HG03565 (cell line): Measurements from ENCODE around the gene DBF4.
A peak's percentile ranks its signal among the peaks of the same experiment; 100 is the strongest.
"Not testable (repeated sequence)": the region's sequence is repeated elsewhere in the genome, so short reads cannot be mapped to it uniquely, and the experiment has no call there.

ENCODE experiments used
- ATAC-seq: cut with Tn5 transposase; IDR thresholded peaks from one replicate; pipeline ENCODE4 v1.9.1; 2021; ENCODE audit warnings: mild to moderate bottlenecking, moderate library complexity; ENCODE audit not compliant: unreplicated experiment

The DBF4 gene, protein sequence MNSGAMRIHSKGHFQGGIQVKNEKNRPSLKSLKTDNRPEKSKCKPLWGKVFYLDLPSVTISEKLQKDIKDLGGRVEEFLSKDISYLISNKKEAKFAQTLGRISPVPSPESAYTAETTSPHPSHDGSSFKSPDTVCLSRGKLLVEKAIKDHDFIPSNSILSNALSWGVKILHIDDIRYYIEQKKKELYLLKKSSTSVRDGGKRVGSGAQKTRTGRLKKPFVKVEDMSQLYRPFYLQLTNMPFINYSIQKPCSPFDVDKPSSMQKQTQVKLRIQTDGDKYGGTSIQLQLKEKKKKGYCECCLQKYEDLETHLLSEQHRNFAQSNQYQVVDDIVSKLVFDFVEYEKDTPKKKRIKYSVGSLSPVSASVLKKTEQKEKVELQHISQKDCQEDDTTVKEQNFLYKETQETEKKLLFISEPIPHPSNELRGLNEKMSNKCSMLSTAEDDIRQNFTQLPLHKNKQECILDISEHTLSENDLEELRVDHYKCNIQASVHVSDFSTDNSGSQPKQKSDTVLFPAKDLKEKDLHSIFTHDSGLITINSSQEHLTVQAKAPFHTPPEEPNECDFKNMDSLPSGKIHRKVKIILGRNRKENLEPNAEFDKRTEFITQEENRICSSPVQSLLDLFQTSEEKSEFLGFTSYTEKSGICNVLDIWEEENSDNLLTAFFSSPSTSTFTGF

DNA sequence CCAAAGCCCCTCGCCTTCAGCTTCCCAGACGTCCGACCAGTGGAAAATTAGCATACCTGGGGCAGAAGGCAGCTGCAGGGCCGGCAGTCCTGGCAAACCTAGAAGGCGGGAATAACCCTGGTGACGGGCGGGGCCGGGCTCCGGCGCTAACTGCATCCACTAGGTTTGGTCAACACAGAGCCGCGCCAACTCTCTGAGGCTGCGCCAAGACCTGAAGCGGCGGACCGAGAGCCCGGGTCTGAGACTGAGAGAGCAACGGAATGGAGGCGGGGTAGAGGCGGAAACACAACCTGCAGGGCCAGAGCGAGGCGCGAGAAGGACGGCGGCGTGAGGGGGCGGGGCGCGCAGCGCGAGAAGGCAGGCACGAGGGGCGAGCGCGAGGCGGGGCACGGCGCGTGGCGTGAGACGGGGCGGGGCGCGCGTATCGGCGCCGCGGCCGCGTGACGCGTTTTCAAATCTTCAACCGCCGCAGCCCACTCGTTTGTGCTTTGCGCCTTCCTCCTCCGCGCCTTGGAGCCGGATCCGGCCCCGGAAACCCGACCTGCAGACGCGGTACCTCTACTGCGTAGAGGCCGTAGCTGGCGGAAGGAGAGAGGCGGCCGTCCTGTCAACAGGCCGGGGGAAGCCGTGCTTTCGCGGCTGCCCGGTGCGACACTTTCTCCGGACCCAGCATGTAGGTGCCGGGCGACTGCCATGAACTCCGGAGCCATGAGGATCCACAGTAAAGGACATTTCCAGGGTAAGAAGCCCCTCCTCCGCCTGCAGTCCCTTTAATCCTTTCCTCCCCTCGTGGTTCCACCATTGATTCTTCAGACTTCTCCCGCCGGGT lies at the start of gene DBF4, which contains the start of gene SLC25A40:
Gene DBF4, plus strand, starts transcription at position 454 of the 829 bp plus-strand sequence. Its CDS starts 240 bp downstream, at position 694.
Gene SLC25A40, minus strand, starts transcription at position 321 of the 829 bp plus-strand sequence. CDS start 17,633 bp downstream, outside the sequence.
- ATAC-seq, result peak; percentile 80

DNA sequence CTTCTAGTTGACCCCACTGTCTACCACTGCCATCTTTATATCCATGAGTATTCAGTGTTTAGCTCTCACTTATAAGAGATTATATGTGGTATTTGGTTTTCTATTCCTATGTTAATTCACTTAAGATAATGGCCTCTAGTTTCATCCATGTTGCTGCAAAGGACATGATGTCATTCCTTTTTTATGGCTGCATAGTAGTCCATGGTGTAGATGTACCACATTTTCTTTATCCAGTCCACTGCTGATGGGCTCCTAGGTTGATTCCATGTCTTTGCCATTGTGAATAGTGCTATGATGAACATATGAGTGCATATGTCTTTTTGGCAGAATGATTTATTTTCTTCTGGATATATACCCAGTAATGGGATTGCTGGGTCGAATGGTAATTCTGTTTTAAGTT lies 47.9 kb upstream of the DBF4 start:
- not testable (repeated sequence) for ATAC-seq

DNA sequence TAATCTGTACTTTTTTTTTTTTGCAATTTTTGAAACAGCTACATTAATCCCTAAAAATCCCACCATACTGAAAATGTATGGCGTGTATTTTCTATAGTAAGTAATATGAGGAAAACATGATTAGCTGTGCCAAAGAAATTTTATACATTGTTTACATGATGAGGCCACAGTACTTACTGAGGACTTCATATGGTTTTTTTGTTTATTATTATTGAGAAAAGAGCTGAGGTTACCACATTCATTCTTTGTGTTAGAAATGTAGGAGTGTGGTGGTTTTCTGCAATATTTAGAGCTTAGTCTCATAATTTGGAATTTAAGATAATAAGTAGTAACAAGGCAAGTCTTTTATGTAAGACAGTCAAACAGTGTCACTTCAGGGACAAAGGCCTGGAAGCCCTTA lies 45.2 kb upstream of the DBF4 start:
- no peak for ATAC-seq

DNA sequence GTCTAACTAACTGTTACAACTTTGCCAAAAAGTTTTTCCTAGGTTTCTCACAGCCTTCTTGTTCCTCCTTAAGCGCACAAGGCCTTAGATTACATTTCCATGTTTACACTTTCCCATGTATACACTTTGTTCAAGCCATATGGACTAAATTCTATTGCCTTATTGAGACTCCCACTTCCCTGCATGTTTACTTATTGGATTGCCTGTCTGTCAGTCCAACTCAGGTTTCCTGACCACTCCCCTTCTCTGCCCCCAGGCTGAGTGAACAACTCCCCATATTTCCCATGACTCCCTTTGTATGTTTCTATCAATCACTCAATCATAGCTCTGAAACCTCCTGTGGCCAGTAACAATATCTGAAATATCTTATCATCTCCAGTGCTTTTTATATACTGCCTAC lies 43.2 kb upstream of the DBF4 start:
- ATAC-seq, result no peak

DNA sequence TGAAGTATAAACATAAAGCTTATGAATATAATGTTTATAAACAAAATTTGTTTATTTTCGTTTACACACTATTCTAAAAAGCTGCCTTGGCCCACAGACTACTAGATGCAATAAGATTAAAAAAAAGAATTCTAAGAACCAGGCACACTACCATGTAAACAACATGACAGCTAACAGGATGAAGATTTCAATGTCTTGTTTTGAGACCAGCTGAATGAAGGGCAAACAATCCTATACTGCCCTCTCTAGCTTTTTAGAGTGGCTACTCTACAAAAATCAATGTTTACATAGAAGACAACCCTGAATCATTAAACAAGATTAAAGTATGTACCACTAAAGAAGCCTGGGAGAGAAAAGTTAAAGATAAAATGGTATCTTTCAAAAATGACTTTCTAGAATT lies 38.7 kb upstream of the DBF4 start:
- no peak for ATAC-seq

DNA sequence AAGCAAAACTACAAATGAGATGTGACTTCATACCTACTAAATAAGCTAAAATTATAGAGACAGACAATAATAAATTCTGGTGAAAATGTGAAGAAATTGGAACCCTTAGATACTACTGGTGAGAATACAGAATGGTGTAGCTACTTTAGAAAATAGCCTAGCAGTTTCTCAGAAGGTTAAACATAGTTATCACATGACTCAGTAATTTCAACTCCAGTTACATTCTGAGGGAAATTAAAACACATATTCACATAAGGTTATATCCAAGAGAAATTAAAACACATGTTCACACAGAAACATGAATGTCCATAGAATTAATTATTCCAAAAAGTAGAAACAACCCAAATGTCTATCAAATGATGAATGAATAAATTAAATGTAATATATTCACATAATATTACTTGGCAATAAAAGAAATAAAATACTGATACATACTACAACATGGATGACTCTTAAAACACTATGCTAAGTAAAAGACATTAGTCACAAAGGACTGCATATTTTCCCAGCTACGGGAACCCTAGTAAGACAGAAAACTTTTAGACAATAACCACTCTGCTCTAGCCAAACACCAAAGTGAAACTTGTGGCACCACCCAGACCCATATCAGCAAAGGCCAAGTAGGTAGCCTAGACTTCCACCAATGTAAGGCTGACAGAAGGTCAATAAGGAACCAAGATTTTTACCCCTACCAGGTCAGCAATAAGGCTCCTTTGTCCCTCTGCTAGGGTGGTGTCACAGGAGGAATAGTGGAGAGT lies 25.3 kb upstream of the DBF4 start:
- ATAC-seq, result no peak

DNA sequence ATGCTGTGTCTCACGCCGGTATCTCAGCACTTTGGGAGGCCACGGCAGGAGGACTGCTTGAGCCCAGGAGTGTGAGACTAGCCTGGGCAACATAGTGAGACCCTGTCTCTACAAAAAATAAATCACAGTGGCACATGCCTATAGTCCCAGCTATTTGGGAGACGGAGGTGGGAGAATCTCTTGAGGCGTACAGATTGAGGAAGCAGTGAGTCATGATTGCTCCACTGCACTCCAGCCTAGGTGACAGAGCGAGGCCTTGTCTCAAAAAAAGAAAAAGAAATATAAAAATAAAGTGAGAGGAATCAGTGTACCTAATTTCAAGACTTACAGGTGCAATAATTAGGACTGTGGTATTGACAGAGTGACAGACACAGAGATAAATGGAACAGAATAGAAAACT lies 24.0 kb upstream of the DBF4 start:
- no peak for ATAC-seq

DNA sequence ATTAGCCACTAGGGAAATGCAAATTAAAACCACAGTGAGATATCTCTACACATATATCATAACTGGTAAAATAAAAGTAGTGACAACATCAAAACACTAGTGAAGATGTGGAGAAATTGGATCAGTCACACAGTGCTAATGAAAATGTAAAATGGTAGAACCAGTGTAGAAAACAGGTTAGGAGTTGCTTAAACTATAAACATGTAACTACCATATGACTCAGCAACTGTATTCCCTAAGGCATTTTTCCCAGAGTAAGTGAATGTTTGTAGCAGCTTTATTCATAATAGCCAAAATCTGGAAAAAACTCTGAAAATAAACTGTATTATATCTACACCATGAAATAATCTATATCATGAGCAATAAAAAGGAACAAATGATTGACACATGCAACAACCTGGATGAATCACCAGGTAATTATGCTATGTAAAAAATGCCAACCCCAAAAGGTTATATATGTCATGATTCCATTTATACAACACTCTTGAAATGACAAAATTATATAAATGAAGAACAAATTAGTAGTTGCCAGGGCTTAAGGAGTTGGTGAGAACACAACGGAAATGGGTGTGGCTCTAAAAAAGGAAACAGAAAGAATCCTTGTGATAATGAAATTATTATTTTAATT lies 22.9 kb upstream of the DBF4 start:
- no peak for ATAC-seq

DNA sequence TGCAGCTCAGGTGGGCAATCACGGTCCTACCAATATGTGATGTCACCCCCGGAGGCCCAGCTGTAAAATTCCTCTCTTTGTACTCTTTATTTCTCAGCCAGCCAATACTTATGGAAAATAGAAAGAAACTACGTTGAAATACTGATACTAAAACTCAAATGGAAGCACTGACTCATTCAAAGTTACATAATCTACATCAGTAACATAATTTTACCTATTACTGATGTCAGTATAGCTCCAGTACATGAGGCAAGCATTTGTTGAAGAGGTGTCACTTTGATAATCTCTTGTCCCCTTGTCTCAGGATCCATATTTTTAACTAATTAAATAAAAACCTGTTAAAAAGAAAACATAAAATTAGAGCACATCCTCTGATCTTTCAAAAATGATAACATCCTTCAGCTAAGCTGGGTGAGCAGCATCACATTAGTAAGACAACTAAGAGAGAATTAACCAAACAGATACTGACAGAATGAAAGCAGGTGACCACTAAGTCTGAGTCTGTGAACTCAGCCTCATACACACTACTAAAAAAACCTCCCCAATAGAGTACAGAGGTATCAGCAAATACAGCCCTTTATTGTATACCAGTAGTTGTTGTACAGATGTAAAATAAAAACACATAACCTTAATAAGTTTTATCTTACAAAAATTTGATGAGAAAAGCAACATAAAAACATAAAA lies 17.7 kb upstream of the DBF4 start:
- ATAC-seq, result no peak

DNA sequence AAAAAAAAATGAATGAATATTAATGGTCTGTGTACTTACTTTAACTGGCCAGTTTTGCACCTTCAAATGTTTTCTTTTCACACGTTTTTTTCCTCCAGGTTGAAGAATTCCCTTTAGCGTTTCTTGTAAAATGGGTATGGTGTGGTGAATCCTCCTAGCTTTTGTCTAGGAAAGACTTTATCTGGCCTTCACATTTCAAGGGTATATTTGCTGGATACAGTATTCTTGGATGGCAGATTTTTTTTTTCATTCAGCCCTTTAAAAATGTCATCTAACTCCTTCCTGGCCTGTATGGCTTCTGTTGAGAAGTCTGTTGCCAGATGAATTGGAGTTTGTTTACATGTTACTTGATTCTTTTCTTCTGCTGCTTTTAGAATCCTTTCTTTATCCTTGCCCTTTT lies 10.2 kb upstream of the DBF4 start:
- ATAC-seq, result no peak

DNA sequence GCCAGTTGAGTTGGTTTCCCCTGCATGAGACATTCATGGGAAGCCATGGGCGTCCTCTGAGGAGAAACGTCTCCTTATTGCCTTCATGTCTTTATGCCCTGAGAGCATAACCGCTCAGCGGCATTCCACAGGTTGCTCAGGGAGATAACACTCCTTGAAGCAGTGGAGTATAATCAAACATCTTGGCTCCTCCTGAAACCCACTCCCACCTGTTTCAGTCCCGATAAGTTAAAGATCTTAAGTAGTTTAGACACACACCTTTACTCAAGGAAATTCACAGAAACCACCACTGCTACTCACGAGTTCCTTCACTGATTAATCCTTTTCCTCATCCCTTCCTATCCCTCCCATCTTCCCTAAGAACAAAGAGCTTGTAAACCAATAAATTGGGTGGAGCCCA lies 9.8 kb upstream of the DBF4 start:
- ATAC-seq, result not testable (repeated sequence)

DNA sequence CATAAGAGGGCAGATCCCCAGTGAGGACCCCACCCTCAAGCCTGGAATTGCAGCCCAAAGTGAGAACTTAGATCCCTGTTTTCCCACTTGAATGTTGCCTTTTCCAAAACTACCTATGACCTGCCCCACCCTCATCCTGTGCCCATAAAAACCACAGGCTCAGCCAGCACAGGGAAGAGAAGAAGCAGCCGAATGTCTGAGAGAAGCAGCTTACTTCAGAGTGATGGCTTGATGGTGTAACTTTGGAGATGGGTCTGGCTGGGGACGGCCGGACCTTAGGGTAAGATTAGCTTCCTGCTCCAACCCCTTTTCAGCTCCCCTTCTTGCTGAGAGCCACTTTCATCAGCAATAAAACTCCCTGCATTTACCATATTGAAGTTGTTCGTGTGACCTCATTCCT lies 5.8 kb upstream of the DBF4 start:
- no peak for ATAC-seq

DNA sequence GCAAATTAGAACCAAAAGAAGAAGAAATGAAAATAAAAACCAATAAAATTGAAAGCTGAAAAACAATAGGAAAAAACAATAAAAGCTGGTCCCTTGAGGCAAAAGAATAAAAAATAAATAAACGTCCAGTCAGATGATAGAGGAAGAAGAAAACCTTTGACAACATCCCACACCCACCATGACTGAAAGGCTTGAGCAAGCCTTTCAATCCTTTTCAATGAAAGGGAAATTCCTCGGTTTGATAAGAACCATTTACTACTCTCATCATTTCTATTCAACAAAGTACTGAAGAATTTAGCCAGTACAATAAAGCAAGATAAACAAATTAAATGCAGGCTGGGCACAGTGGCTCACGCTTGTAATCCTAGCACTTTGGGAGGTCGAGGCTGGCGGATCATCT lies 3.9 kb upstream of the DBF4 start:
- ATAC-seq, result no peak

DNA sequence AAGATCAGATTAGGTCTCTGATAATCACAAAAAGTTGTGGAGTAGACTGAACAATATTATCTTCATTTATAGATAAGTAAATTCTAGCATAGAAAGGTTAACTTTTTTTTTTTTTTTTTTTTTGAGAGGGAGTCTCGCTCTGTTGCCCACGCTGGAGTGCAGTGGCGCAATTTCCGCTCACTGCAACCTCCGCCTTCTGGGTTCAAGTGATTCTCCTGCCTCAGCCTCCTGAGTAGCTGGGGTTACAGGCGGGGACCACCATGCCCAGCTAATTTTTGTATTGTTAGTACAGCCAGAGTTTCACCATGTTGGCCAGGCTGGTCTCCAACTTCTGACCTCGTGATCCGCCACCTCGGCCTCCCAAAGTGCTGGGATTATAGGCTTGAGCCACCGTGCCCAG lies 3.0 kb upstream of the DBF4 start:
- not testable (repeated sequence) for ATAC-seq

DNA sequence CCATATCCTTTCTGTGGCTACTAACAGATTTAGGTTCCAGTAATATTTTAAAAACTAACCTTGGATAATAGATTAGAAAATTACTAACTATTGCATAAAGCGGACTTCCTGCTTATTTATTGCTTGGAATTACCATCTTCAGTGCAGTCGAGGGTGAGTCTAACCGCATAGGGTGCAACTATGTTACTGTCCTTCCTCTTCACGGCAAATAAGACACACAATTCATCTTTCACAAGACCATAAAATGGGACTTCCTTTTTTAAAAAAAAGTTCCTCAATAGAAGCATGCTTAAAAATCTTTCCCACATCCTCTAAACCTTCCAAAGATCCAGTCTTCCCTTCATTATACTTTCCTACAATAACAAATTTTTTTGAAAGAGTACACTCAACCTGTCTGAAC lies 2.2 kb upstream of the DBF4 start:
- no peak for ATAC-seq

DNA sequence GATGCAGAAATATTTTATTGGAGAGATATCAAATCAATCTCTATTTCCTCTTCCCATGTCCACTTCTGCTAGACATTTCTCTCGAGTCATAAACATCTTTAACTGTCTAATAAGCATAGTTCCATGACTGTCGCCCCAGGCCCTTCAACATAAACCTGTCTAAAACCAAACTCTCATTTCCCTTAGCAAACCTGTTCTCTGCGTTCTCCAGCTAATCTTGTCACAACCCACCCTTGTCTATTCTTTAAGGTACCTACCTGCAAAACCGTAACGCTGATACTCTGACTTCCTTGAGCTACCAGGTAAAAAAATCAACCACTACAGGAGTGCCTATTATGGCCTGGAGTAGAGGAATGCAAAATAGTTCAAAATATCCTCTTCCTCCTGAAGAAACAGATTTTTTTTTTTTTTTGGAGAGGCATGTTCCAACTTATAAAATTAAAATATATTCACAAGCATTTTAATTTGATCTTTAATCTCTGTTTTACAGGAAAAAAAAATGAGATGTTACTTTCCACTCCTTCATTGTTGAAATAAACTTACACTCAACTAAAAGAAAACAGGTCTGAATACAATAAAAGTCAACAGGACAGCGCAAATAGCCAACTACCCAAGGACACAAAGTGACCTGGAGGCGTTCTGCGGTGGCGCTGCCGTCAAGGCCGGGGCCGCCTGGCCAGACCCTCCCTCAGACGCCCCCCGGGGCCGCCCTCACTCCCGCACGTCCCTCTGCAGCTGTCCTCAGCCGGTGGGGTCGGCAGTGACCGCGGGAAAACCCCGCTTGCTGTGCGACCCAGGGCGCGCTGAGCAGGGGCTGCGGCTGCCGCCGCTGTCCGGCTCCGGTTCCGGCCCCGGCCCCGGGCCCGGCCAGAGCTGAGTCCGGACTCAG lies 898 bp upstream of the DBF4 start:
- no peak for ATAC-seq

DNA sequence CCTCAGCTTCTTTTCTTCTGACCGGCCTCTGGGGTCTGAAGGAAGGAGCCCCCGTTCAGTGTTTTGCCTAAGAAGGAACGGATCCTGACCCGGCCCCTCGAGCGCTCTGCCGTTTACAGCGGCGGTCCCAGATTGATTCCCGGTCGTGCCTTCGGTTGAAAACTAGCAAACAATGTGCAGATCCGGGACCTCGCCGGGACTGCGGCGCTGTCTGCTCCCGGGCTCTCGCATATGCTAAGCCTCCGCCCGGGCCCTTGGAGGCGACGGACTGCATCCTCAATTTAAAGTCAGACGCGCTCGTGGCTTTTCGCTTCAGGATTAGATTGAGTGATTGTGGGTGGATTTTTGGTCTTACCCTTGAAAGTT lies 559 bp downstream of the DBF4 start:
- no peak for ATAC-seq

DNA sequence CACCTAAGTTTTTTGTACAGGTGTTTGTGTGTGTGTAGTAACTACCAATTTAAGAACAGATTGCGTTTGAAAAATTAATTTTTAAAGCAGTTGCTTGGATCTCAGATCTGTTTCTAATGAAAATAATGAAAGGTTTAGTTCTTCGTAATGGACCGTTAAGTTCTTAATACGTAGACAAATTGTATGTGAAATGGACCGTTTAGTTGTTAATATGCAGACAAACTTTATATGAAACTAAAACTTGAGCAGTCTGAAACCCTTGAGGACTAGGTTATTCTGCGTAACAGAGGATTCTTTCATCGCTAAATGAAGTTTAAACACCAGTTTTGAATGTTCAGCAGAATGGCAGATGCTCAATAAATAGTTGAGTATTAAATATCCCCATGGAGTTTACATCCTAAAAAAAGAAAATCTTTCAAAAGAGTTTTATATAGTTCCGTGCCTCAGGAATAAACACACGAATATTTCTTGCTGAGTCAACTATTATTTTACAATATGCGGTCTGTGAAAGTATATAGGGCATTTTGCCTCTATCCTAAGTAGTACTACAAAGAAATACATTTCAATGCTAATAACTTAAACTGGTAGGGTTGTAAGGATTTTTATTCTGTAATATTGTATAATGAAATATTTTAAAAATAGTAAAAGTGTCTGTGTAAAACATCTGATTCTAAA lies 1.2 kb downstream of the DBF4 start:
- ATAC-seq, result no peak
